GM19397 (cell line): Measurements from ENCODE around the gene WFDC1.

ENCODE experiments used
- ATAC-seq: cut with Tn5 transposase; IDR thresholded peaks from one replicate; pipeline ENCODE4 v1.9.1; 2021; ENCODE audit warnings: mild to moderate bottlenecking, moderate library complexity; ENCODE audit not compliant: unreplicated experiment

The WFDC1 gene

DNA sequence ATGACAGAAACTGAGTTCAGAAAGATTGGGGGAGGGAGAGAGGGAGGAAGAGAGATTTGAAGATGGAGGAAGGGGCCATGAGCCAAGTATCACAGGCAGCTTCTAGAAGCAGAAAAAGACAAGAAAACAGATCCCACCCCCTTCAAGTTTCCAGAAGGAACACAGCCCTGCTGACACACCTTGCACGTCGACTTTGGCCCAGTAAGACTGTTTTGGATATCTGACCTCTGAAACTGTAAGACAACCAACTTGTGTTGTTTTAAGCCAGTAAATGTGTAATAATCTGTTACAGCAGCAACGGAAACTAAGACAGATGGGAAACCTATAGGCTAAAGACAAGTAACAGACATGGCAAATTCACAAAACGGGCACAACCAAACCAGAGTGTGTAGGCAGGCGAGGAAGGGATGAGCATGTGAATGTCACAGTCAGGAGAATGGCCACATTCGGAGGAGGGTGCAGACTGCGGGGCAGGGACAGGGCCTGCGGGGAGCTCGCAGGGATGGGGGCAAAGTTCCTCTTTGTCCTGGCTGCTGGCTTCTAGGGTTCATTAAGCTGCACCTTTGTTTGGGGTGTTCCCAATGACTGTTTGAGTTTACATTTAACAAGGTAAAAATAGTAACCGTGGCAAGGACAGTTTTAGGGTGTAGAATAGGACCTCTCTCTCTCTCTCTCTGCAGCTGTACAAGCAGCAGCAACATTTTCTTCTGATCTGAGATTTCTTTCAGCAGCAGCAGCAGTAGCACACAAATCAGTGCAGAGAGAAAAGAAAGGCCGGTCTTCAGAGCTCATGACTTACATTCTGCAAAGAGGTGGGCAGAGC, 55.4 kb downstream of the WFDC1 start:
- no peak for ATAC-seq

DNA sequence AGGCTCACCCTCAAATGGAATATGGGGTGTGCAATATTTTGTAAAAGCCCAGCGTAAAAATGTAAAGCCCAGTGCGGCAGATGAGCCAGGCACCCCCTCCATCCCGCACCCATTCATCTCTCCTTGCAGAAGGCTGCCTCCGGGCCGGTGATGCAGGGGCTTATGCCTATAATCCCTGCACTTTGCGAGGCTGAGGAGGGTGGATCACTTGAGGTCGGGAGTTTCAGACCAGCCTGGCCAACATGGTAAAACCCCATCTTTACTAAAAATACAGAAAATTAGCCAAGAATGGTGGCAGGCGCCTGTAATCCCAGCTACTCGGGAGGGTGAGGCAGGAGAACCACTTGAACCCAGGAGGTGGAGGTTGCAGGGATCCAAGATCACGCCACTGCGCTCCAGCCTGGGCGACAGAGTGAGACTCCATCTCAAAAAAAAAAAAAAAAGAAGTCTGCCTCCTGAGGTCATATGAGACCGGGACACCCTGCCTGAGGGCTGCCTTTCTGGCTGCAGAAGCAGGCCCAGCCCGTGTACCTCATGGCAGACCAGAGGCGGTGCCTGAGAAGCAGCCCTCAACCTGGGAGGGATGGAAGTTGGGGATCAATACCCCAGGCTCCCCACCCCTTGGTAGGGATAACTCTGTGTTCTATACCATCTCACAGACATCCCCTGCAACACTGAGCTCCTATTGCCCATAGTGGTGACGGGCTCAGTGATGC, 56.2 kb downstream of the WFDC1 start:
- no peak for ATAC-seq

DNA sequence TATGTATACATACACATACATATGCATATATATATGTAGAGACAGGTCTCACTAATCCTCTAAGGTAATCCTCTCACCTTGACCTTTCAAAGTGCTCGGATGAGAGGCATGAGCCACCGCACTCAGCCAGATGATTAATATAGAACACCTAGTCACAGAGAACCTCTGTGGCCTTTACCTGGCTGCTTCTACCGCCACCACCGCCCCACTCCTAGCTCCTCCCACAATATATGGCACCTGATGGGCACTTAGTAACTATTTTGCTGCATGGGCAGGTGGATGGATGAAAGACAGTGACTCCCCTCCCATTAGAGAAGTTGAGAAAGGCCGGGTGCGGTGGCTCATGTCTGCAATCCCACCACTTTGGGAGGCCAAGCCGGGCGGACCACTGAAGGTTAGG, 57.0 kb downstream of the WFDC1 start:
- no peak for ATAC-seq

DNA sequence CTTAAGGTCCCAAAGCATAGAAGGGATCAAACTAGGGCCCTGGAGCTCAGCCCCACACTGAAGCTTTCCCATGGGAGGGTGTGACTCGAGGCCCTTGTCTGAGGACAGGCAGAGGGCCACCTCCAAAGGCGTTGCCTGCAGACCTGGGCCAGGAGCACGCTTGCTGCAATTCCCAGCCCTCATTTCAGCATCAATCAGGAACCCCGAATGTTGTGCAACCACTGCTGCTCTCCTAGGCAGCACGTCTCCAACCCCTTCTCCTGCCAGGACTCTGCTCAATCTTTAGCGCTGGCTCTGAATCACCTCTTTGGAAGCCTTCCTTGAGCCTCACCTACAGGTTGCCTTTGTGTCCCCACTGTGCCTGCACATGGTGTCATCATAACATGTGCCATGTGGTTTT, 59.6 kb downstream of the WFDC1 start:
- ATAC-seq = no peak

DNA sequence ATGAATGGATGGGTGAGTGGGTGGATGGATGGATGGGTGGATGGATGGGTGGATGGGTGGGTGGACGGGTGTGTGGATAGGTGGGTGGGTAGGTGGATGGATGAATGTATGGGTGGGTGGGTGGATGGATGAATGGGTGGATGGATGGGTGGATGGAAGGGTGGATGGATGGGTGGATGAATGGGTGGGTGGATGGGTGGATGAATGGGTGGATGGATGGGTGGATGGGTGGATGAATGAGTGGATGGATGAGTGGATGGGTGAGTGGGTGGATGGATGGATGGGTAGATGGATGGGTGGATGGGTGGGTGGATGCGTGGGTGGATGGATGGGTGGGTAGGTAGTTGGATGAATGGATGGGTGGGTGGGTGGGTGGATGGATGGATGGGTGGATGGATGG, 60.5 kb downstream of the WFDC1 start:
- no peak for ATAC-seq

DNA sequence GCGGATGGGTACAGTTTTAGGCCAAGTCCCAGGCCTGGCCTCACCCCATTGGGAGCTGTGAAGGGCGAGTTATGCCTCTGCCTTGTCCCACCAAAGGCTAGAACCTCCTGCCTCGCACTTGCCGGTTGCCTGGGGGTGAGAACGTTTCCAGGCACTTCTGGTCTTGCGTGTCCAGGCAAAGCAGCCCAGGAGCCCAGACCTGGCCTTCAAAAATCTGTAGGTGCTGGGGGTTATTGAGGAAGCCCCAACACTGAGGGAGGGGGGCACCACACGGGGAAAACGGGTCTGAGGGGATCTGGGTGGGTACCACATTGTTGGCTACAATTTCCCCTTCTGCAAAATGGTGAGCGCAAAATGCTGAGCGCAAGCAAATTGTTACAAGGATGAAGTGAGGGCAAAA, 61.5 kb downstream of the WFDC1 start:
- no peak for ATAC-seq

DNA sequence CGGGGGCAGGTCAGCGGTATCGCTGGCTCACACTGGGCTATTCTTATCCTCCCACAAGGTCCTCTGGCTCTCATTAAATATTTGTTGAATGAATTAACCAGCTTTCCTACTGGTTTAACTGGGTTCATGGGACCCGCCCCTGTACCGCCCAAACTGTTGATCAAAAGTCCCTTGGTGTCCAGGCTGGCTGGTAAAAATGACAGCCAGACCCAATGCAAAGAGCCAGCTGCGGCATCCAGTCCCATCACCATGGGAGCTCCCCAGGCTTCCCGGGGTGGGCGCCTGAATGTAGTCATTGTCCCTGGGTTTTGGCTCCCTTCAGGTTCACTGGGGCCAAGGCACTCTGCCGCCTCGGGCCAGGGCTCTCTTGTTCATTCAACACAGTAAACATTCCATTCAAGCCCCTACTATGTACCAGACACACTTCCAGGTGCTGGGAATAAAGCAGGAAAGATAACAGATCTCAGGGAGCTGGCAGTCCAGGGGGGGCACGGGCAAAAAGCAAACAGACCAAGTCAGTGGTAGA, 62.0 kb downstream of the WFDC1 start:
- no peak for ATAC-seq

DNA sequence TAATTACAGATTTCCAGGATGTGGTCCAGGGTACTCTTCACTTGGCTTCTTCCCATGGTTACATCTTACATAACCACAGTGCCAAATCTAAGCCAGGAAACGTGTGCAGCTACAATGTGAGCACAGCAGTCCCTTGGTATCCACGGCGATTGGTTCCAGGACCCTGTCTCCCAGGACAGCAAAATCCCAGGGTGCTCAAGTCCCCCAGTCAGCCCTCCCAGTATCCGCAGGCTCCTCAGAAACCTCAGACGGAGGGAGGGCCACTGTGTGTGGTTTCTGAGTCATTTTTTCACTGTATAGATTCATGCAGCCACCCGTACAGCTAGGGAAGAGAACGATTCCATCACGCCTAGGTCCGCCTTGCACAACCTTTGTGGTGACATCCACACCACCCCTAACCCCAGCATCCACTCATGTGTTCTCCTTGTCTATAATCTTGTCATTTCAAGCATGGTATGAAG, 62.5 kb downstream of the WFDC1 start:
- ATAC-seq = no peak

DNA sequence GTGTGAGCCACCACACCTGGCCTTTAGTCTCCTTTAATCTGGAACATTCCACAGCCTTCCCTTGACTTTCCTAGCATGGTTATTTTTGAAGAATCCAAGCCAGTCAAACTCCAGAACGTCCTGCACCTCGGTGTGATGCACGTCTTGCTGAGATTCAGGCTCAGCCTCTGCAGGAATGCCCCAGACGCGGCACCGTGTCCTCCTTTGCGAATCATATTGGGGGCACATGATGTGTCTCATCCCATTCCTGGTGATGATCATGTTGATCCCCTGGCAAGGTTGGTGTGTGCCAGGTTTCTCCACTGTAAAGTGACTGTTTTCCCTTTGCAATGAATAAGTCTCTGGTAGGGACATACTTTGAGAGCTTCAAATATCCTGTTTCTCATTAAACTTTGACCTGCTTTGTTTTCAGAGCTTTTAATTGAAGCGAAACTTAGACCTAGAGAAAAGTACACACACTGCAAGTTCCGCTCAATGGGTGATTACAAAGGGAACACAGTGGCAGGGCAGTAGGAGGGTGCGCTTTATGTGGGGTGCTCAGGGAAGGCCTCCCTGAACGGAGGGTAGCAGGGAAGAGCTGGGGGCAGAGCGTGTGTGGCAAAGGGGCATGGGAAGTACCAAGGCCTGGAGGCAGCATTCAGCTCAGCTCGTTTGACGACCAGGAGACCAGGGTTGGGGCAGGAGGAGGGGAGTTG, 64.1 kb downstream of the WFDC1 start:
- no peak for ATAC-seq

DNA sequence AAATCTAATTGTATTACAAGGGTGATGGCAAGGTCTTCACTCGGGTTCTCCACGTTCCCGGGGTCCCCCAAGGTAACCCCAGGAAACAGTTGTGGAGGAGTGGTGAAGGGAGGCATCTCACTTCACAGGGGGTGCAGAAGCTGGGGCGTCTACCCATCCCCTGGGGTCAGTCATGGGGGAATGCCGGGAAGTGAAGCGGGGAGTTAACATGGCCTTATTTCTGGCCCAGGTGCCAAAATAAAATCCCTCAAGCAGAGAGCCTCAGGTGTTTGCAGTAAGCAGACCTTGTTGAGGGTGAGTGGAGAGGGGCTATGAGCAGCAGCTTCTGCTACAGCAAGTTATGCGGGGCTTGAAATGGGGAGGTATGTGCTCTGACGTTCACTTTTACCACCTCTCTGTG, 64.6 kb downstream of the WFDC1 start:
- ATAC-seq = no peak

DNA sequence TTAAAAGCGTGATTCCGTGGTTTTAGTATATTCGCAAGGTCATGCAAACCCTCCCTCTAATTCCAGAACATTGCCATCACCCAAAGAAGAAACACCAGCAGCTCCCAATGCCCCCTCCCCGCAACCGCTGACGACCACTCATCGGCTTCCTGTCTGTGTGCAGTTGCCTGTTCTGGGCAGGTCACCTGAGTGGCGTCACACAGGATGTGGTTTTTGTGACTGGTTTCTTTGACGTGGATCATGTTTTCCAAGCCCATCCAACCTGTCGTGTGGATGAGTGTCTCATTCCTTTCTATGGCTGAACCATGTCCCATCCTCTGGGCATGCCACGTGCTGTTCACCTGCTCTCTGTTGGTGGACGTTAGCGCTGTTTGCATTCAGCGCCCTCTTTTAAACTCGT, 65.5 kb downstream of the WFDC1 start:
- ATAC-seq = no peak

DNA sequence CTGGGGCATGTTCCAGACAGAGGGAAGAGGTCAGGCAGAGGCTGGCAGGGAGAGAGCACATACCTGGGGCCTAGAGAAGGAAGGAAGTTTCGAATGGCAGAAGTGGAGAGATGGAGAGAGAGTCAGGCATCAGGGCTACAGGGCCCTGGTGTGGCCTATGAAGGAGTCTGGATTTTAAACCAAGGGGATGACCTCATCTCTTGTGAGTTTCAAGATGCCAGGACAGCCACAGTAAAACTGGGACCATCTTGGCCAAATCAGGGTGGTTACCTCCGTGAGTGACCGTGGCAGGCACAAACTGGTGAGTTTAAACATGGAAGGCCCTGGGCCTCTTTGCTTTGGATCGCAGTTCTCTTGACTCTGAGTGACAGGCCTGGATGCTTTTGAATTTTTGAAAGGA, 66.1 kb downstream of the WFDC1 start:
- ATAC-seq = no peak

DNA sequence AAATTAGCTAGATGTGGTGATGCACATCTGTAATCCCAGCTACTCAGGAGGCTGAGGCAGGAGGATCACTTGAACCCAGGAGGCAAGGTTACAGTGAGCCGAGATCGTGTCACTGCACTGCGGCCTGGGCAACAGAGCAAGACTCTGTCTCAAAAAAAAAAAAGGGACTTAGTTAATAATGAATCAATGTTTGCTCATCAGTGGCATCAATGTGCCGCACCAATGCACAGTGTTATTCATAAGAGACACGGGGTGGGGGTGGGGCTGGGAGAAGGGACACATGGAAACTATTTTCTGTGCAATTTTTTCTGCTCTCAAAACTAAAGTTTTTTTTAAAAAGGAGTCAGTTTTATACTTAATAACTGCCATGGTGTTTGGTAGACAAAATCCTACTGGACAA, 66.9 kb downstream of the WFDC1 start:
- no peak for ATAC-seq

DNA sequence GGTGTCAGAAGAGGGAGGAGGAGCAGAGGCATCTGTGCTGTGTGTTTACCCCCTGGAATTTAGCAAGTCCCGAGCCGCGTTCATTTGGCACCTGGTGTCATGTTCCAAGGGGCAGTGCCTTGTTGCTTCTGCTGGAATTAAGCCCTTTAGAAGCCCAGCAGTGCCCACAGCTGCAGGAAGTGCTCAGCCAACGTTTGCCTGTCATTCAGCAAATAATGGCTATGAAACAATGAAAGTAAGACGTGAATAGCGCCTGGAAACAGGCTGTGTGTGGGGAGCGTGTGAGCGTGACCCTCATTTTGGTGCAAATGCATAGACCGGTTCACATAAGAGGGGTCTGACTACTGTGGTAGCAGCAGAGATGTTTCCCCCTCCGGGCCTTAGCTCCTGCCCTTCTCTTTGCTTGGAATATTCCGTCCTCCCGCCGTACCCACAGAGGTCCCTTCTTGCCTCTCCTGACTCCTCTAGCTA, 67.8 kb downstream of the WFDC1 start:
- no peak for ATAC-seq

DNA sequence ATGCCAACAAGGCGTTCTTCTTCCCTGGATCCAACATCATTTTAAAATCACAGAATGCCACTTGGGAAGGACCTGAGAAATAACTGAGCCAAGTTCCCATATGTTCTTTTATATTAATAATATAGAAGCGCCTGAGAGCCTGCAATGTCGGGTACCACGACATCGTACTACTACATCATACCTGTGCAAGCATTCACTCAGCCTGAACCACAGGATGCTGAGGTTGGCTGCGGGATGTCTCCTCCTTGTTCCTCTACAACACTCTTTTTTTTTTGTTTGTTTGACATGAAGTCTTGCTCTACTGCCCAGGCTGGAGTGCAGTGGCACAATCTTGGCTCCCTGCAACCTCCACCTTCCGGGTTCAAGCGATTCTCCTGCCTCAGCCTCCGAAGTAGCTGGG, 71.5 kb downstream of the WFDC1 start:
- ATAC-seq = no peak

DNA sequence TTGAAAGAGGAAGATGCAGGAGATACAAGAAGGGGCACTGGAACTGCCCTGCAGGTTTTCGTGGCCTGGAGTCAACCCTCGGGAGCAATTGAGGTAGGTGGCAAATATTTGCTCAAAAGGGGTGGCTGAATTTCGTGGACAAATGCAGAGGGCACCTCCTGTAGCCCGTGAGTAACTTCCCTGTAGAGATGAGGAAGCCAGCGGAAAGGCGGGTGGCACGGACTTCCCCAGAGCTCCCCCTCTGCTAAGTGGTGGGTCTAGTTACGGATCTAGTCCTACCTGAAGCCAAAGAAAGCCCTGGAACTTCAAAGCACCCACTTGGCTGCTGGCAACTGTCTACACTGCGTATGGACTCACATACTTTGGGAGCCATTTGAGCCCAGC, 72.6 kb downstream of the WFDC1 start:
- no peak for ATAC-seq

DNA sequence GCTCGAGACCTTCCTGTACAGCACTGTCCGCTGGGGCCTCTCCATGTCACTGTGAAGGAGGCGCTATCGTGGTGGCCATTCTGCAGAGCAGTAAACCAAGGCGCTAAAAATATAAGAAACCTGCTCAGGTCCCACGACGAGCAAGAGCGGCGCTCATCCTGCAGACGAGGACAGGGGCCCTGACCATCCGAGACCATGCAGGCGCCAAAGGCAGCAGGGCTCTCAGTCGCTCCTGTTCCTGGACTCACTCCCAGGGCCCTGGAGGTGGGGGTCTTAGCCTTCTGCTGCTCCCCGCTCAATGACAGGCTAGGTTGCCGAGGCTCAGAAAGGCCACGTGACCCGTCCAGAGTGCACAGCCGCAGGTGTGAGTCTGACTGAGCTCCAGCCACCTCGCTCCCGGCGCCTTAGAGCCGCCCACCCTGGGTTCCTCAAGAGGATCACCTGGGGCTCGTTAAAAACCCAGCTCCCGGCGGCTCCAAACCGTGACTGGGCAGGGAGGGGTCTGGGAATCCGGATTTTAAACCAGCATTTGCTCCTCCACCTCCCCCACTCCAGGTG, 73.2 kb downstream of the WFDC1 start:
- ATAC-seq = no peak

DNA sequence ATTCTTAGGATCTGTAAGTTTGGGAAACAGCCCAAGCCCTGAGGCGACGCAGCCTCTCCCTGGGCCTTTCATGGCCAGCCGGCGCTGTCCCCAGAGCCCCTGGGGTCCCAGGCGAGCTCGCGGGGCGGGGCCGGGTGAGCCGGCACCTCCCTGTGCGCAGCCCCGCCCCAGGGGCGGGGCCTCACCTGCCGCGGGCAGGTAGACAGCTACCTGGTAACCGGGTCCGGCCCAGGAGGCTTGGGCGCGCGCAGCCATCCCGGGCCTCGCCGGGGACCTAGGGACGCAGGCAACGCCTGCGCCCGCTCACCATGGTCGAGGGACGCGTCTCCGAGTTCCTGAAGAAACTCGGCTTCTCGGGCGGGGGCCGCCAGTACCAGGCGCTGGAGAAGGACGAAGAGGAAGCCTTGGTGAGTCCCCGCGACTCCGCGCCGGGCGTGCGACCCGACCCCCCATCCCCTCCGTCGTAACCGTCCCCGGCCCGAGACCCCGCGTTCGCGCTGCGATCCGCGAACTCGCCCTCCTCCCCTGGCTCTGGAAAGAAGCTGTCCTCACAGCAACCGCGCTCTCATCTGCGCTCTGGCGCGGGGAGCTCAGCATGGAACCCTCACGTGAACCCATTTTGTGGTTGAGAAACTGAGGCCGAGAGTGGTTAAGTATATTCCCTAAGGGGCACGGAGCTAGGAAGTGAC, 73.8 kb downstream of the WFDC1 start, which contains the start of gene ATP2C2:
Gene ATP2C2 (plus strand): TSS at position 231 of the 689 bp plus-strand sequence. CDS start 78 bp downstream, at position 309.
- ATAC-seq = no peak

DNA sequence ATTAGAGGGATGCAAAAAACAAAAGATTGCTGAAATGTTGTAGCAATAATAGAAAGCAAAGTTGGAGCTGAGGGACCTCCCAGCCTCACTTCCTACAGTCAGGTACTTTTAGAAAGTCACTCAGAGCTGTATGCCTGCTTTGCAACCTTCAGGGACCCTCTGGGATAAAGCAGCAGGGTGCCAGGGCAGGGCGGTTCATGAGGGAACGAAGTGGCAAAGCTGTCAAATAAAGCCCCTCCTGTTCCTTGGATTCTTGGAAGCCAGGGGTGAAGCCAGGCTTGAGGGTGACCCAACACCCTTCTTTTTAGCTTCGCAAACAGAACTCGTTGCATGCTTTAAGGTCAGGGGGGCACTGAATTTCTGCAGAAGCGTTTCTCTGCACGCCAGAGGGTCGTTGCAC, 74.4 kb downstream of the WFDC1 start:
- ATAC-seq = no peak

DNA sequence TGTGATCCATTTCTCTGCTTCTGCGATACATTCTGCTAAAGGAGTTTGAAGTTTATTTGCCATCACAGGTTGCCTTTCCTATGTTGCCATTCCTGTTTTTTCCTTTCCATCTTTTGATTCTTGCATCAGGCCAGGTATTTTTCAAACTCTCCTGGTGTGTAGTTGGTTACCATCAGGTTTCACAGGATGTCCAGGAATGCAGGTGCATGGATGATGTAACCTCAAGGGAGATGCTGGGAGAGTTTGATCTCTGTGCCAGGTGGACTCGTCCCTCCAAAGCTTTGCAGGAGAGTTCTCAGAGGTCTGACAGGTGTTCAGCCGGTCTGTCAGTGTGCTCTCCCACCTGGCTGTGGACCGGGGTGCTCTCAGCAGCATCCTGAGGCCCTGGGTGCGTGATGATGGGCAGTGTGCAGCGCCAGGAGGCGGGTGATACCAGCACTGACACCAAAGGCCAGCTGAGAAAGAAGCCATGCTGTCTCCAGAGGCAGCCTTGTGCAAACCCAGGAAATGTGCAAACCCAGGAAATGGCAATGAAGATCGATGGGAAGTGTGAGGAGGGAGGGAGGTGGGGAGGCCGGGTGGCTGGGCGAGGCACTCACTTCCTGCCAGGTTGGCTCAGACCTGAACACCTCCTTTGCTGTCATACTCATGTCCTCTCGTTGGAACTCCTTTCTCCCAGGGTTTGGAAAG, 75.4 kb downstream of the WFDC1 start:
- ATAC-seq = no peak
